KOPT-K1 (cell line): ENCODE data around the gene C16orf87.
"Not testable (repeated sequence)": the region's sequence is repeated elsewhere in the genome, so short reads cannot be mapped to it uniquely, and the experiment has no call there.

Experiments
- H3K27ac ChIP-seq: fragments of 200-600 bp; sonication (generic); 2 replicates; pipeline ENCODE4 v1.5.1; 2016; ENCODE audit warnings: antibody characterized with exemption, mild to moderate bottlenecking, low read depth, low read length; ENCODE audit not compliant: poor library complexity, severe bottlenecking
- H3K36me3 ChIP-seq: fragments of 200-600 bp; sonication (generic); 2 replicates; pipeline ENCODE4 v1.5.1; 2017; ENCODE audit warnings: antibody characterized with exemption, mild to moderate bottlenecking, low read length, moderate library complexity; ENCODE audit not compliant: insufficient read depth
- H3K9me3 ChIP-seq: fragments of 200-600 bp; sonication (generic); 2 replicates; pipeline ENCODE4 v1.5.1; 2017; ENCODE audit warnings: antibody characterized with exemption, low read length, mild to moderate bottlenecking; ENCODE audit not compliant: insufficient read depth, poor library complexity, severe bottlenecking

Gene C16orf87

GRCh38 chr16:46830902-46831647 lies at the start of gene C16orf87:
TSS of gene C16orf87 (minus strand) at chr16:46831180. CDS start at chr16:46831149, 31 bp downstream.
- Histone ChIP-seq H3K36me3 (no peaks in the 10 kb centered on the region), H3K9me3 (no peaks in the 10 kb centered on the region), H3K27ac (peak within 1 kb of the TSS; percentile 82)

- Histone ChIP-seq H3K9me3 (no peaks in the 10 kb centered on the region), H3K27ac (no peak overlapping the region)
These were observed 44.3 kb upstream of the C16orf87 start for GRCh38 chr16:46875243-46875642.

GRCh38 chr16:46873201-46873600 lies 42.2 kb upstream of the C16orf87 start:
- Histone ChIP-seq H3K36me3 (no peaks in the 10 kb centered on the region), H3K27ac (no peak overlapping the region), H3K9me3 (no peaks in the 10 kb centered on the region)

More at GRCh38 chr16:46875243-46875642, 44.3 kb upstream of the C16orf87 start:
- no peaks in the 10 kb centered on the region for H3K36me3 ChIP-seq

- Histone ChIP-seq H3K36me3 (no peaks in the 10 kb centered on the region), H3K9me3 (no peaks in the 10 kb centered on the region), H3K27ac (no peak overlapping the region)
These were observed 40.6 kb upstream of the C16orf87 start for GRCh38 chr16:46871597-46871996.

- H3K9me3 ChIP-seq, H3K36me3 ChIP-seq, H3K27ac ChIP-seq: not testable (repeated sequence)
These were observed 37.9 kb upstream of the C16orf87 start for GRCh38 chr16:46868891-46869290.

GRCh38 chr16:46867486-46867885 lies 36.5 kb upstream of the C16orf87 start:
- not testable (repeated sequence) for H3K27ac ChIP-seq

GRCh38 chr16:46866286-46866685 lies 35.3 kb upstream of the C16orf87 start:
- Histone ChIP-seq H3K27ac (no peak overlapping the region), H3K9me3 (no peaks in the 10 kb centered on the region), H3K36me3 (no peaks in the 10 kb centered on the region)

More at GRCh38 chr16:46867486-46867885, 36.5 kb upstream of the C16orf87 start:
- not testable (repeated sequence) for H3K9me3 ChIP-seq, H3K36me3 ChIP-seq

GRCh38 chr16:46862555-46863447 lies 31.8 kb upstream of the C16orf87 start:
- Histone ChIP-seq H3K36me3 (no peaks in the 10 kb centered on the region), H3K27ac (no peak overlapping the region), H3K9me3 (no peaks in the 10 kb centered on the region)

GRCh38 chr16:46859719-46860152 lies 28.8 kb upstream of the C16orf87 start:
- H3K27ac ChIP-seq, result no peak overlapping the region
- H3K36me3 ChIP-seq, result no peaks in the 10 kb centered on the region
- no peaks in the 10 kb centered on the region for H3K9me3 ChIP-seq

- Histone ChIP-seq H3K27ac (no peak overlapping the region), H3K9me3 (no peaks in the 10 kb centered on the region), H3K36me3 (no peaks in the 10 kb centered on the region)
These were observed 27.2 kb upstream of the C16orf87 start for GRCh38 chr16:46858151-46858550.

- Histone ChIP-seq H3K36me3 (no peaks in the 10 kb centered on the region), H3K27ac (no peak overlapping the region), H3K9me3 (no peaks in the 10 kb centered on the region)
These were observed 26.5 kb upstream of the C16orf87 start for GRCh38 chr16:46857368-46857945.

GRCh38 chr16:46855389-46855788 lies 24.4 kb upstream of the C16orf87 start:
- no peak overlapping the region for H3K27ac ChIP-seq
- no peaks in the 10 kb centered on the region for H3K9me3 ChIP-seq
- H3K36me3 ChIP-seq, result no peaks in the 10 kb centered on the region

- H3K27ac ChIP-seq, result no peak overlapping the region
- no peaks in the 10 kb centered on the region for H3K36me3 ChIP-seq
- H3K9me3 ChIP-seq, result no peaks in the 10 kb centered on the region
These were observed 23.9 kb upstream of the C16orf87 start for GRCh38 chr16:46854846-46855245.

- Histone ChIP-seq H3K36me3 (no peaks in the 10 kb centered on the region), H3K9me3 (no peaks in the 10 kb centered on the region), H3K27ac (no peak overlapping the region)
These were observed 22.9 kb upstream of the C16orf87 start for GRCh38 chr16:46853713-46854443.
